HG02678 (cell line): Measurements from ENCODE around the gene YBX3.
"Not testable (repeated sequence)": the region's sequence is repeated elsewhere in the genome, so short reads cannot be mapped to it uniquely, and the experiment has no call there.

Source experiments
- ATAC-seq: cut with Tn5 transposase; IDR thresholded peaks from one replicate; pipeline ENCODE4 v1.9.1; 2021; ENCODE audit warnings: mild to moderate bottlenecking, moderate library complexity; ENCODE audit not compliant: unreplicated experiment

Gene YBX3

DNA sequence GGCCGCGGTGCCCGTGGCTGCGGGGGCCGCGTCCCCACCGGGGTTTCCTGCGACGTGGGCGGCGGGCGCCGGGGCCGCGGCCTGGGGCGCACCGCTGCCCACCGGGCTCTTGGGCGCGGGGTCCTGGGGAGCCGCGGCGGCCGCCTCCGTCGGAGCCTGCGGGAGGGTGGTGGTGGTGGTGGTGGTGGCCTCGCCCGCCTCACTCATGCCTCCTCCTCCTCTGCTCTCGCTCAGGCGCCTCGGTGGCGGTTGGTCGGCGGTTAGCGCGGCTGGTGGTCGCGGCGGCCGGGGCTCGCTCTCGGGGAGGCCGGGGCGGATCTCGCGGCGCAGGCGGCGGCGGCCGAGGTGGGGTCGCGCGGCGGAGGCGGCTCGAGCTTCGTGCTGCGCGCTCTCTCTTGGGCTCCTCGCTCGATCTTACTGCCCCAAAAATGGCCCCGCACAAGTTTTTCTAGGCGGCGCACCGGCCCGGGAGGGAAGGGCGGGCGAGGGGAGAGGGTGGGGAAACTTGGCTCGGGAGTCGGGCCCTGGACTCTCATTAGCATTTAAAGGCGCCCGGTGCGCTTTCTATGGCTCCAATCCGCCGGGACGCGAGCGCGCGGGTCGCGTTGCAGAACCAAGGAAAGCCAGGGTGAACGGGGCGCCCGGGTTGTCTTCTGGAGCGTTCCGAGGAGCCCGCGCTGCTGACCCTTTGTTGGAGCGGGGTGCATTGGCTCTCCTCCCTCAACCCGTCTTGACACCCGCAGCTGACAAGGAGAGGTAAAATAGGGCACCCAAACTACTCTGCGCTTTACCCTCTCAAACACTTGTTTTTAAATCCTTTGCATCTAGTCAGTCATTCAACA, at the start of gene YBX3:
Gene YBX3, minus strand, starts transcription at position 419 of the 842 bp plus-strand sequence. Its CDS starts 212 bp downstream, at position 207.
- ATAC-seq = peak; percentile 68

DNA sequence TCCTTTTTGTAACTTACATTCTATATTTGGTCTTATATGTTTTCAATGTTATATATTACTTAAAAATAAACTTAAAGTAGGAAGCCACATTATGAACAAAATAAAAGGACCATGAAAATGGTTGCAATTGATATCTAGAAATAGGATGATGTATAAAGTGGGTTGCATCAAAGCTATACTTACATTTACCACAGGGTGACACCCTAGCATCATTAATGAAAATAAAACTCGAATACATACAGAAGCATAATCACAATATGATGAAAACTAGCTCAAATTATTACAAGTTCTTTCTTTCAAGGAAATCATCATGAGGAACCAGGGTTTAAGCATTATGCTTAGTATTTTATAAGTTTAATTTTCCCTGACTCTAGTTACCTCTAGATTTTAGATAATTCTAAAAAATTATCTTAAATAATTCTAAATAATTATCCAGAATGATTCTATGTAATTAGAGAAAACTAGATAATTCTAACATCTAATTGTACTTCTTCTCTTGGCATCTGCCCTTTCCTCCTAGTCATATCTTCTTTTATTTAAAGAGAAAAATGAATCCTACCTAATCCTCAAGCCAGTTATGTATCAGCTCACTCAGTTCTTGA, 48.1 kb upstream of the YBX3 start:
- ATAC-seq = no peak

DNA sequence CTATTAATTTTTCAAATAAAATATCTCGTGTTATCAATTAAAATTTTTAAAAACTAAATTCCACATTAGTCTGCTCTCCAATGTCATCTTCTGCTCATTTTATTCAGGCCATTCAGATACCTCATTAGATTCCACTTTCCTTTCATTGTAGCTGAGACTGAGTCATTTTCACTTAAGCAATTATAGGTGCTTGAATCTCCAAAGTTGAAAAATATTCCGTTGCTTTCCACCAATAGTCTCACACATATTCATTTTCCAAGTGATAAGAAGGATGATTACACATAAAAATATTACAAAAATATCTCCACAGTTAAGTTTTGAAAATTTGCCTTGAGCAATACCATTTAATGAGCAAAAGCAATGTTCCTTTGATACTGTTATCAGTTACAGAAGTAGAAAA, 36.5 kb upstream of the YBX3 start:
- no peak for ATAC-seq

DNA sequence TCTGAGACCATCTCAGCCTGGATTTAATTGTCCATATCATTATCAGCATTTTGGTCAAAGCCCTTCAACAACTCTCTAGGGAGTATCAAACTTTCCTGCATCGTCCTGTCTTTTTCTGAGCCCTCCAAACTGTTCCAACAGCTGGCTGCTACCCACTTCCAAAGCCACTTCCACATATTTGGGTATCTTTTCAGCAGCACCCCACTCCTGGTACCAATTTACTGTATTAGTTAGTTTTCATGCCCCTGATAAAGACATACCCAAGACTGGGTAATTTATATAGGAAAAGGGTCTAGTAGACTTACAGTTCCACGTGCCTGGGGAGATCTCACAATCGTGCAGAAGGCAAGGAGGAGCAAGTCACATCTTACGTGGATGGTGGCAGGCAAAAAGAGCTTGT, 33.1 kb upstream of the YBX3 start:
- ATAC-seq = no peak

DNA sequence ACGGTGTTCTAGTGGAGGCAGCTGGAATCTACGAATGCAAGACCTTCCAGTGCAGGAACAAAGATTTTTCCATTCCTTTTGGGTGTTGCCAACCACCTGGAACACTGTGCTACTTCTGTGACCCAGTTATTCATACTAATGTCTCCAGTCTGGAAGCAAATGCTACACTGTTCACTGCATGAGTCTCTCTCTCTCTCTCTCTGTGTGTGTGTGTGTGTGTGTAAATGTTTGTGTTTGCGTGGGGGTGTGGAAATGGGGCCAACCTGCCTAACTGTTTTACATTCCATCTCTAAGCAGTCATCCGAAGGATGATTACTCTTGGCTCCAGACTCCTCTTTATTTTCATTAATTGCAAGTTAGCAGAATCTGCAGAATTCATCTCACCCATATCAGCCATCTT, 29.9 kb upstream of the YBX3 start:
- ATAC-seq = no peak

DNA sequence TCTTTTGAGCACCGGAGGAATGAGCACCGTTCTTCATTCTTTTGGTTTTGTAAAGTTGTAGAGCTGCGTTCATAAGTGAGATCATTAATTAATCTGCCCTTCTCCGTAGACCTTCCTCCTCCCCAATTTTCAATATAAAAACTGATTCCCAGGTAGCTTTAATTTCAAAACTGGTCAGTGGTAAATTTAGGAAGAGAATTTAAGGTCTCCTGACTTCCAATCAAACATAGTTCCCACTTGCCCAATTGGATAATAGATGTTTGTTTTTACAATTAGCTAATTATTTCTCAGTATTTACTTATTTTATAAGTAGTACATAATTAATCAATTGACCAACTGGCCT, 27.2 kb upstream of the YBX3 start:
- ATAC-seq = peak; percentile 6

DNA sequence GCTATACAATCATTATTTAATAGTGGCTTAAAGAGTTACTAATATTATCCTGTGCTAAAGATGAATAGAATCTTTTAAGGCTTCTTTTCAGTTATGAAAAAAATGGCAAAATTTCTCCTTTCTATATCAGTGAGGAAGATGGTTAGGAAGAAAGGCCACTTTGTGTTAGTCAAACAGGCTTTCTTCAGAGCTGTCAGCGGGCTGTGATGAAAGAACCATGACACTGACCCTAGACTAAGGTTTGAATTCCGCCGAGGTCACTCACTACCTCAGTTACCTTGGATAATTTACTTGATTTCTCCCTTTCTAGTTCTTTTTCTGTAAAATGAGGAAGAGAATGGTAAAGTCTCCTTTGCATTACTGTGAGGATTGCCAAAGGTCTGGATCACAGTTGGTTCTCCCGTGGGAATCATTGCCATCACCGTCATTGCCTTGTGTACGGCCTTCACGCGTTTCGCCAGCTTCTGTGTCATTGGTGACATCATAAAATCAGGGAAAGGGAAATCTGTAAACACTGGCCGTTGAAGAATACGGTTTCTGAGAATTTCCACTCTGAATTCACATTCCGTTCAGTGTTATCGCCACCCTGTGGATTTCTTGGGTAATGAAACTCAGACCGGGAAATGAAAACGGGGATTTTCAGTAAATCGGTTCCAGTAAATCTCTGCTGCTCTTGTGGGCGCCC, 26.7 kb upstream of the YBX3 start:
- peak; percentile 95 for ATAC-seq

DNA sequence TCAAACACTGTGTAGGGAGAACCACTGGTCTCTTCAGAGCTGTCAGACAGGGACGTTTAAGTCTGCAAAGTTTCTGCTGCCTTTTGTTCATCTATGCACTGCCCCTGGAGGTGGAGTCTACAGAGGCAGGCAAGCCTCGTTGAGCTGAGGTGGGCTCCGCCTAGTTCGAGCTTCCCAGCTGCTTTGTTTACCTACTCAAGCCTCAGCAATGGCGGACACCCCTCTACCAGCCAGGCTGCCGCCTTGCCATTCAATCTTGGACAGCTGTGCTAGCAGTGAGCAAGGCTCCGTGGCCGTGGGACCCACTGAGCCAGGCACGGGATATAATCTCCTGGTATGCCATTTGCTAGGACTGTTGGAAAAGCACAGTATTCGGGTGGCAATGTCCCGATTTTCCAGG, 24.6 kb upstream of the YBX3 start:
- no peak for ATAC-seq

DNA sequence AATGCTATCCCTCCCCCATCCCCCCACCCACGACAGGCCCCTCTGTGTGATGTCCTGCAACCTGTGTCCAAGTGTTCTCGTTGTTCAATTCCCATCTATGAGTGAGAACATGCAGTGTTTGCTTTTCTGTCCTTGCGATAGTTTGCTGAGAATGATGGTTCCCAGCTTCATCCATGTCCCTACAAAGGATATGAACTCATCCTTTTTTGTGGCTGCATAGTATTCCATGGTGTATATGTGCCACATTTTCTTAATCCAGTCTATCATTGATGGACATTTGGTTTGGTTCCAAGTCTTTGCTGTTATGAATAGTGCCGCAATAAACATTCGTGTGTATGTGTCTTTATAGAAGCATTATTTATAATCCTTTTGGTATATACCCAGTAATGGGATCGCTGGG, 20.3 kb upstream of the YBX3 start:
- not testable (repeated sequence) for ATAC-seq

DNA sequence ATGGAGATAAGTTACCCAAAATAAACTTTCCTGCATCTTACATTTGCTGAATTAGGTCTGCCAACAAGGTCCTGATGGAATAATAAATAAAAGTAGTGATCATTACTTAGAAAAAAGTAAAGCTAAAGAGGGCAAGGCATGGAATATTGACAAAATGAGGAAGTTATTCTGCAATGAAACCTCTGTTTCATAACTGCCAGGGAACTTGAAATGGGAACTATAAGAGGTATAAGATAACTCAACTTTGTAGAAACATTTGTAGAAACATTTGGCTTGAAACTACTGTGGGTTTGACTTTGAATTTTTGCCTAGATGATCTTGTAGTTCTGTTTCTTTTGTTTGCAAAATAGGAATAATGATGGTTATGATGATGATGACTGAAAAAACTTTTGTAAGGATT, 18.7 kb upstream of the YBX3 start:
- no peak for ATAC-seq

DNA sequence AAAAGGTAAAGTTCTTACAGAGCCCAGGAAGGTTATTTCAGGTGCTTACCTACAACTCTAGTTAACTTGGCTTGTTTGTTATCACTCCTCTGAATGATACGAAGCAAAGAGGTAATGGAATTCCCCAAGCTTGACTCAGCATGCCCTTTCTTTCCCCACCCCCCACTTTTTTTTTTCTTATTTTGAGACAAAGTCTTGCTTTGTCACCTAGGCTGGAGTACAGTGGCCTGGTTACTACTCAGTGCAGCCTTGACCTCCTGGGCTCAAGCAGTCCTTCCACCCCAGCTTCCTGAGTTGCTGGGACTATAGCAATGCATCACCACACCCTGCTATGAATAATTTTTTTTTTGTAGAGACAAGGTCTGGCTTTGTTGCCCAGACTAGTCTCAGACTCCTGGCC, 17.1 kb upstream of the YBX3 start:
- no peak for ATAC-seq

DNA sequence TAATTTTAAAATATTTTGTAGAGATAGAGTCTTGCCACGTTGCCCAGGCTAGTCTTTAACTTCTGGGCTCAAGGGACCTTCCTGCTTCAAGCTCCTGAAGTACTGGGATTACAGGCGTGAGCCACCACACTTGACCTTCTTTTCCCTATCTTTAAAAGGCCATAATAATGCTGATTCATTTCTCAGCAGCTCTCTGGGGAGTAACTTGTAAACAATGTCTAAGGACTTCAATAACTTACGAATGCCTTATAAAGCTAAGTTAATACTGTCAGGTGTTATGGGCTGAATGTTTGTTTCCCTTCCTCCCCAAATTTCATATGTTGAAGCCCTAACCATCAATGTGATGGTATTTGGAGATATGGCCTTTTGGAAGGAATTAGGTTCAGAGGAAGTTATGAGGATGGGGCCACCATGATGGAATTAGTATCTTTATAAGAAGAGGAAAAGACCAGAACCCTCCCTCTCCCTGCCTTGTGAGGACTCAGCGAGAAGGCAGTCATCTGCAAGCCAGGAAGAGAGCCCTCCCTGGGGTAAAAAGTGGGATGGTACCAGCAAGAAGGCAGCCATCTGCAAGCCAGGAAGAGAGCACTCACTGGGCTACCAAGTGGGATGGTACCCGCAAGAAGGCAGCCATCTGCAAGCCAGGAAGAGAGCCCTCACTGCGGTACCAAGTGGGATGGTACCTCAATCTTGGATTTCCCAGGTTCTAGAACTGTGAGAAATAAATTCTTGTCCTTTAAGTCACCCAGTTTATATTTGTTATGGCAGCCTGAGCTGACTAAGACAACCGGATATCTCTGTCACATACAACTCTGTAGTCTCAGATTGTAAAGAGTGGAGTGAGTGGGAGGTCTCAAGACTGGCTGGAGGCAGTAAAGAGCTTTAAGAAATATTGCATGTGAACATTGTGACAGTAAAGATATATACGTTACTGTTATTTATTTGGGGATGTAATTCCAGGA, 16.3 kb upstream of the YBX3 start:
- no peak for ATAC-seq

DNA sequence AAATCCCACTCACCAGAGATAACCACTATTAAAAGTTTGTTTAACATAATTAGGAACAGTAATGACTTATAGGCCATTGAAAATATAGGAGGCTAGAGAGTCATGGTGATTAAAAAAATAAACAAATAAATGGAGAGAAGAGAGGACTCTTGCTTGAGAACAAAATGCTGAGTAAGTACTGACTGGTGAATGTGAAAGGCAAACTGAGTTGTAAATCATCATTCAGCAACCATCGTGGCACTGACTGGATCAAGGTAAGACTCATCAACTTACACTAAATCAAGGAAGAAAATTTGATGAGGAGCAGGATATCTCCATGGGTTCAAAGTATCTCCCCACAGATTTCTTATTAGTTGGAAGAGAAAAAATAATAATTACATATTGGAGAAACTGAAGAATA, 14.1 kb upstream of the YBX3 start:
- no peak for ATAC-seq

DNA sequence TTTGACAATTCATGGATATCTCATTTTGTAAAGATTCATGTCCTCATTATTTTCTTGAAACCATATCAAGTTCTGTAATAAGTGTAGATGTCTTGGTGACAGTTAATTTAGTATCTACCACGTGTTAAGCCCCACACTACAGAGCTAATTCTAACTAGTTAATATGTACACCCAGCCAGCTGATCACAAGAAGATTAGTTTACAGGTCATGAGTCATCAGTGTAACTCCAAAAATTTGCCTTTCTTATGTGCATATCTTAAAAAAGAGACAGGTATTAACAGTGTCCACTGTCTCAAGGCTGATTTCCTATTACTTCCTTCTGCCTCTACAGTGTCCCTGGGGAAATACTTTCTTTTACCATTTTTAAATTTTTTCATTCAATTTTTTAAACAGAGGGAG, 13.3 kb upstream of the YBX3 start:
- no peak for ATAC-seq

DNA sequence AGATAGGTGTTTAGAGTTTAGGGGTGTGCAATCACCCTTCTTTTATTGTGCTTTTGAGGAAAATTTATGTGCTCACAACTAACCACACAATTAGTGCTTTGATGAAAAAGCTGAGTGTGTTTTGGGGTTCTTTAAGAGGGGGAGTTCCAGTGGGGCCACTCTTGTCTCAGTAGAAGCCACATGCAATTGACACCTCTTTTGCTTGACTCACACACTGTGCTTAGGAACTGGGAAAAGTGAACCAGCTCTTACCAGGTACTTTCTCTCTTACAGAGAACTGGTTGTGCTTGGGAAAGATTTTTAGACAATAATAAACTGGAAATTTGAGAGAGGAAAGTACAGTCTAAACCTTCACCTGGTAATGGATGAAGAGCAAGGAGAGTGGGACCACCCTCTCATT, 12.3 kb upstream of the YBX3 start:
- no peak for ATAC-seq

DNA sequence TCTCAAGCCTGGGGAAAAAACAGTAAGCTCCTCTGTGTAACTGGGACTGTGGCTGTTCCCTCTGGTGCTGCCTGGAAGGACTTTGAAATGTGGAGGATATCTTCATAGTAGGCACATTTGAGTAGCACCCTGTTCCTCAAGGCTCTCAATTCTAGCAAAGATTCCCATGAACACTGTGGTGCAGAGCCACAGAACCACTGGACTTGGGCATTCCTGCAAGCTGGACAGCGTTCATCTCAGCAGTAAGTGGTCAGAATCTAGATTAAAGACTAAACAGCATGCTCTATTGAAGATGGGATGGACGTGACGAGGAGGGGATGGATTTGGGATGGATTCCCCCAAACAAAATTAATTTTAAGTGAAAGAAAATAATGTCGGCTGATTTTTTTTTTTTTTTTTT, 9.4 kb upstream of the YBX3 start:
- ATAC-seq = no peak

DNA sequence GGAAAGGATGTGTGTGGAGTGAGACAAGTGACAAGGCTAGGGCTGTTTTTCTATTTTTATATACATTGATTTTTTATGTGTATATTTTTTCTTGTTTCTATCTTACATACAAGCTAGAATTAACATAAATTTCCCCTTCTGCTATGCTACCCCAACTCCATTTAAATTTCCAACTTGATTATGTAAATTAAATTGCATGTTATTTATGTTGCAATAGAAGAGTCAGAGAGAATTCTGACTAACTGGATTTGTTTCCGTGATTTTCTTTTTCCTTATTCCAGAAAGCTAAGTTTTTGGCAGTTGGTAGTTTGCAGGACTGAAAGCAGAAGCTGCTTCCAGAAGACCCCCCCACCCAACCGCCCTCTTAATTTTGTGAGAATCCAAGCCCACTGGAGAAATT, 8.9 kb upstream of the YBX3 start:
- ATAC-seq = no peak

DNA sequence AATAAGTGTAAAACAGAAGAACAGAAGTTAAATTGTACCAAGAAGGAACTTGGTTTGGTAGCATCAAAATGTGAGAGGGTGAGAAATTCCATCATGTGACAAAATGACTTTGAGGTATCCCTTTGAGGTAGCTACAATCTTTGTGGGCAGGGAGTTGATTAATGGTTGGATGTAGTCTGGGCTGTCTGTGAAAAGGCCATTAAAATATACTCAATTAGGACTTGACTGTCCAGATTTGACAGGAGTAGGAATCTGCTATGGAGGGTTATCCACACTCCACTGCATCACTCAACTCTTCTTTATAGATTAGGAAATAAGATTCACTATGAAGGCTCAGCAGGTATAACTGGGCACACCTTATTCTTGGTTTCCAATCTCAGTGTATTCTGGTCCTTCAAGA, 7.4 kb upstream of the YBX3 start:
- ATAC-seq = no peak

DNA sequence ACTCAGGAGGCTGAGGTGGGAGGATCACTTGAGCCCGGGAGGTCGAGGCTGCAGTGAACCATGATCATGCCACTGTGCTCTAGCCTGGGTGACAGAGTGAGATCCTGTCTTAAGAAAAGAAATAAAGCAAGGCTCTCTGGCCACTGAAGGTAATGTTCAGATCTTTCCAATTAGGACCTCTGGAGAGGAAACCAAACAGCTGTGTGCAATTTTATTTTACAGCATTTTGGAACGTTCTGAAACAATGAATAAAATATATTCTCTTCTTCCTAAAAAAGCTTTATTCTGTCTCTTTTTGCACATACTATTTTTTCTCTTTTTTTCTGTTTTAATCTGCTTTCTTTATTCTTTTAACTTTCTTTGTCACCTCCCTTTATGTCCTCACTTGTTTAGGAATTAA, 5.0 kb upstream of the YBX3 start:
- ATAC-seq = no peak

DNA sequence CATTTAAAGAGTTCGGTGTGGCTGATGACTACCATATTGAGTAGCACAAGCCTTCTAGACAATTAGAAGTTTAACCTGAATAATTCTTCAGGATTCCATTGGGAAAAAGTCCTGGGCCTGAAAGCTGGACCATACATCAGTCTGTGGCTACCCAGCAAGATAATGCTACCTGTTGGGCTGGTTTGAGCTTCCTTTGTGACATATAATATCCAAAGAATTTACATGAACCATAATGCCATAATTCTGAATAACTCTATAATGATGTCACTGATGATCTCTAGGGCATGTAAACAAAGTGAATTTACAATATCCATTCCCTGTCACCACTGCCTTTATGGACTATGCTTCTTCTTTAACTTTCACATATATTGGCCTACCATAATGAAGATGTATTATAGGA, 3.8 kb upstream of the YBX3 start:
- ATAC-seq = no peak

DNA sequence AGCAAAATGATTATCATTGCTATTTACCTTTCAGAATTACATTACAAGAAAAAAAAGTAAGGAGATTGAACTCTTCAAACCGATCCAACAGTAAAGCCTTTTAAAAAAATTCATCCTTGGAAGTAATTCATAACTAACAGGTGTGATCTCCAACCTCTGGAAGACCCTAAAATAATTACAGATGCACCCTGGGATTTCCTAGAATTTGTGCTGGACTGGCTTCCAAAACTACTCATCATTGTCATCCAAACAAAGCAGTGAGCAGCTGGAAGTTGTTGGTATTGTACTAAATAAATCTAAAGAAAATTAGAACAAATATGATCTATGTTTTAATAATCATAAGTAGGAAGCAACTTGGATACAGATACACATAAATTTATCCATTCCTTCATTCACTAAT, 1.9 kb upstream of the YBX3 start:
- no peak for ATAC-seq
